22Rv1 (cell line): ENCODE results near the gene NYAP2.

Experiments used
- H3K27ac ChIP-seq: fragments of 450-650 bp; 2 replicates; pipeline ENCODE4 v1.5.1; 2017
- ZFX ChIP-seq: fragments of 450-650 bp; IDR thresholded peaks from 2 replicates; pipeline ENCODE4 v1.6.1; 2017; ENCODE audit warnings: antibody characterized with exemption, borderline replicate concordance
- TF ChIP-seq, protein P1 (sequence below): fragments of 450-650 bp; IDR thresholded peaks from 2 replicates; pipeline ENCODE4 v1.5.1; 2017; ENCODE audit warnings: mild to moderate bottlenecking

The NYAP2 gene

DNA sequence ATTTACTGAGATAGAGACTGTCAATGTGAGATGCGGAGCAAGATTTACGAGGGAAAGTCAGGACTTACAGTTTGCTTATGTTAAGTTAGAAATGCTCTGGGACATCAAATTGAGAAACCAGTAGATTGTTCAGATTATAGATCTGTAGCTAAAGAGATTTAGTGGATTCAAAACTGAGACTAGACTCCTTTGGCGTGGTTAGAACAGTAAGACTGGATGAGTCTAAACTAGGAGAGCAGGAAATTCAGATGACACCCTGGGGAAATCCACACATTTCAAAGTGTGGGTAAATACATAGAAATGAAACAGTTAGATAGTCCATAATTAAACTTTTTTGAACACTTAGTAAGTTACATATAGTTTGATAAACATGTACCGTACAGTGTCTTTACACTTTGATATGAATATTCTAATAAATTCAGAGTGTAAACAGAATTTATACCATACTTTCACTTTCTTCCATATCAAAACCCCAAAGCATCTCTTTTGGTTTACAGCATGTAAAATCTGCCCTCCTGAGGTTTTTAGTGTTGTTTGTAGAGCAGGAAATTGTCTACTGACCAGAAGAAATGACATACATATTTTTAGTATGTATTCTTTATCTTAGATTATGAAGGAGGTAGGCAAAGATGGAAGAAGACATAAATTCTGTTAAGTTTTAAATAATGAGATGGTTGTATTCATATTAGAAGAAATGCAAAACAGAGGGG, 231.5 kb downstream of the NYAP2 start:
- TF ChIP-seq, protein P1, sequence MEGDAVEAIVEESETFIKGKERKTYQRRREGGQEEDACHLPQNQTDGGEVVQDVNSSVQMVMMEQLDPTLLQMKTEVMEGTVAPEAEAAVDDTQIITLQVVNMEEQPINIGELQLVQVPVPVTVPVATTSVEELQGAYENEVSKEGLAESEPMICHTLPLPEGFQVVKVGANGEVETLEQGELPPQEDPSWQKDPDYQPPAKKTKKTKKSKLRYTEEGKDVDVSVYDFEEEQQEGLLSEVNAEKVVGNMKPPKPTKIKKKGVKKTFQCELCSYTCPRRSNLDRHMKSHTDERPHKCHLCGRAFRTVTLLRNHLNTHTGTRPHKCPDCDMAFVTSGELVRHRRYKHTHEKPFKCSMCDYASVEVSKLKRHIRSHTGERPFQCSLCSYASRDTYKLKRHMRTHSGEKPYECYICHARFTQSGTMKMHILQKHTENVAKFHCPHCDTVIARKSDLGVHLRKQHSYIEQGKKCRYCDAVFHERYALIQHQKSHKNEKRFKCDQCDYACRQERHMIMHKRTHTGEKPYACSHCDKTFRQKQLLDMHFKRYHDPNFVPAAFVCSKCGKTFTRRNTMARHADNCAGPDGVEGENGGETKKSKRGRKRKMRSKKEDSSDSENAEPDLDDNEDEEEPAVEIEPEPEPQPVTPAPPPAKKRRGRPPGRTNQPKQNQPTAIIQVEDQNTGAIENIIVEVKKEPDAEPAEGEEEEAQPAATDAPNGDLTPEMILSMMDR: no peak
- no peak for TF ChIP-seq ZFX

DNA sequence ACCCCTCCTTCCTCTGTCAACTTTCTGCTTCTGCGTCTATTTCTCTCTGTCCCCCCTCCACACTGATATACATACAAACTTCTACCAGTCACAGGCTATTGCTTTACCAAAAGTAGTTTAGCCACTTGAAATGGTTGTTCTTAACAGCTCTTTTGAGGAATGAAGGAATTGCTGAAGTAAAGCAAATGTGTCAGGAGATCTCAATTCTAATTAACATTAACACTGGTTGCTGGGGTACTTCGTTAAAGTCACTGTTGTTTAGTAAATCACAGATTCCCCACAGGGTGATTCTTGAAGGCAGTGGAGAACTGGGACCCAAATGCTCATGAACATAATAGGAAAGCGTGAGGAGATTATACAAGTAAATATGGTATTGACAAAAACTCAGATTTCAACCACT, 232.8 kb downstream of the NYAP2 start:
- H3K27ac ChIP-seq: no peak overlapping the region

More for the DNA sequence above, 231.5 kb downstream of the NYAP2 start:
- no peak overlapping the region for H3K27ac ChIP-seq

DNA sequence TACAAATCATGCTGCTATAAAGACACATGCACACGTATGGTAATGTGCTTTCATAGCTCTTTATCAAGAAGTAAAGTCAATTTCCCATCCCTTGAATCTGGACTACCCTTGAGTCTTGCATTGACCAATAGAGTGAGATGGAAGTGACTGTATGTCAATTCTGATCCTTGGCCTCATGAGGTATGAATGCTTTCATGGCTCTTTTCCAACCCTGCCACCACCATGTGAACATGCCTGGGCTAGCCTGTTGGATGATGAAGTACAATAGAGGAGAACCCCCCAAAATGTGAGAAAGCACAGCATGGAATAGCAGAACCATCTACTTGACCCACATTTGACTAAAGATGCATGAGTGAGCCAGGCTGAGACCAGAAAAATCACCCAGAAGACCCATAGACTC, 237.0 kb downstream of the NYAP2 start:
- TF ChIP-seq ZFX: no peak
- H3K27ac ChIP-seq: no peak overlapping the region

More for the DNA sequence above, 232.8 kb downstream of the NYAP2 start:
- no peak for TF ChIP-seq ZFX
- TF ChIP-seq, protein P1: no peak

DNA sequence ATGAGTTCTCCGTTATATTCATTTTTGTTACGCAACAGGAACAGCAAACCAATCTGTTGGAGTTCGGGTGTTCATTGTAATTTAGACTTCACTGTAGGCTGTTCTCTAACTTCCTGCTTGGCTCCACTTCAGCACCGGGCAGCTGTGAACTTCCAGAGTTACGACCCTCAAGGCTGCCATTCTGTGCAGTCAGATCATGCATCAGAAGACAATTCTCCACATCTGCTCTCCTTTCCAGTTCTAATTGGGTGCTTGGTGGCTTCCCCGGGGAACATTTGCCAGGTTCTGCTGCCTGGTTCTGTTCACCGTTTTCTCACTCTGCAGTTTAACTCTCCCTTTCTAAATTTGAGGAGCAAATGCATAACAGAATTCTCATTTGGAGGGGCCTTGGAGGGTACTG, 237.7 kb downstream of the NYAP2 start:
- TF ChIP-seq, protein P1: no peak
- TF ChIP-seq ZFX: no peak
- H3K27ac ChIP-seq: no peak overlapping the region

DNA sequence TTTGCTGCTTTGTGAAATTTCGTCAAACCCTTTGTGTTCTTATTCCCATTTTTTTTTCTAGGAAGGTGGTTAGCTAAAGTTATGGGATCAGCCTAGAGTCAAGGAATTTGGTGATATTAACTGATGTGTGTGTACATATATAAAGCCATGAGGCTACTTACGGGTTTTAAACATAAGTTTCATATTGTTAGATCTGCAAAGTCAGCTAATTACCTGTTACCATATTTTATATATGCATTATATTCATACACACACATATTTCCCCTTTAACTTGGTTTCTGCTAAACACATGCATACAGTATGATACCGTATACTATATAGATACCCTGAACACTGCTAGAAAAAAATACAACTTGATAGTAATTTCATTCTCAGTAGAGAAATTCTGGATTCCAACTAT, 241.0 kb downstream of the NYAP2 start:
- no peak overlapping the region for H3K27ac ChIP-seq
- TF ChIP-seq, protein P1: no peak
- no peak for TF ChIP-seq ZFX

DNA sequence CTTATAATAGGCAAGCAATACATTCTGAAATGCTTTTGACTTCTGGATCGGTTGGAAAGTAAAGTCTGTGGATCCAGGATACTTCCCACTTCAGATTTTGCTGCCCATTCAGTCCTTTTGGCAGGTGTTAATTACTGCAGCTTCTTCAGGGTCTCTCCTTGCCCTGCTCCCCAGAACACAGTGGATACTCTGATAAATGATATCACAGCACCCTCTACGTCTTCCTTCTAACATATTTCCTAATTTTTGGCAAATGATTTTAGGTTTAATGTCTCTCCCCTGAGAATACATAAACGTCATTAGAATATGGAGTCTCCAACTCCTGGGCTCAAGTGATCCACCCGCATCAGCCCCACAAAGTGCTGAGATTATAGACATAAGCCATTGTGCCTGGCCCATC, 249.8 kb downstream of the NYAP2 start:
- H3K27ac ChIP-seq: no peak overlapping the region
- TF ChIP-seq ZFX: no peak
- TF ChIP-seq, protein P1: no peak

DNA sequence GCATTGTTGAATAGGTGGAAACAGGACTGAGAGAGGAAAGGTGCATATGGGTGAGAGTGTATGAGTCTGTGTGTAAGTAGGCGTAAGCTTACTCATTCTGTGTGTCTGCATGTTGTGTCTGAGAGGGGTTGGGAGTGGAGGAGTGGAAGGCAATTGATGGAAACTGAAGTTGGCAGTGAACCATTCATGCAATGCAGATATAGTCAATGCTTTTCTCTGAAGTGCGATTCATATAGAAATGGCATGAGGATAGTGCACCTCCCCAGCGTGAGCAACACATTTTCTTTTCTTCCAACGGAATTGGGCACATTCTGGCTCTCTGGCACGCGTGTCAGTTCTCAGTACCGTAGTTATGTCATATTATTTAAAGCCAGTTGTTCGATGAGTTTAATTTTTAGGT, 250.5 kb downstream of the NYAP2 start:
- no peak for TF ChIP-seq ZFX
- TF ChIP-seq, protein P1: no peak
- H3K27ac ChIP-seq: no peak overlapping the region
